GM04503 (cell line): Measurements from ENCODE around the gene HYAL2.
"Not testable (repeated sequence)": the region's sequence is repeated elsewhere in the genome, so short reads cannot be mapped to it uniquely, and the experiment has no call there.

Source experiments
- DNase-seq: peaks from one replicate; pipeline ENCODE4 v3.0.0-alpha.2; 2012; ENCODE audit warnings: low read depth

HYAL2 gene

DNA sequence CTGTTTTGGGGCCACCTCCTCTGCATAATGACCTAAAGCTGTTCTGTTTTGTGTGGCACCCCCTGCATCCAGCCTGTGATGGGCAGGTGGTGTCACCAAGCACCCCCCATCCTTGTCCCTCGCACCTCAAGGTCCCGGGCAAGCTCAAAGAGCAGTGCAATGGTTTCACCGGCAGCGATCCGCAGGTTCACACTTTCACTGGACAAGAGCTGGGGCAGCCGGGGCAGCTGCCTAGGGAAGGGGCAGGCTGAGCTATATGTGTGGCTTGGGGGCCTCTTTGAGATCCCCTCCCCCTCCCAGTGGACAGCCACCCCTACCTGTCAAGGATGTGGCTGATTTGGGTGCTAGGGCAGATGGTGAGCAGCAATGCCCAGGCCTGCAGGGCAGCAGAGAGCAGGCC, 33.4 kb downstream of the HYAL2 start:
- DNase-seq = no peak

DNA sequence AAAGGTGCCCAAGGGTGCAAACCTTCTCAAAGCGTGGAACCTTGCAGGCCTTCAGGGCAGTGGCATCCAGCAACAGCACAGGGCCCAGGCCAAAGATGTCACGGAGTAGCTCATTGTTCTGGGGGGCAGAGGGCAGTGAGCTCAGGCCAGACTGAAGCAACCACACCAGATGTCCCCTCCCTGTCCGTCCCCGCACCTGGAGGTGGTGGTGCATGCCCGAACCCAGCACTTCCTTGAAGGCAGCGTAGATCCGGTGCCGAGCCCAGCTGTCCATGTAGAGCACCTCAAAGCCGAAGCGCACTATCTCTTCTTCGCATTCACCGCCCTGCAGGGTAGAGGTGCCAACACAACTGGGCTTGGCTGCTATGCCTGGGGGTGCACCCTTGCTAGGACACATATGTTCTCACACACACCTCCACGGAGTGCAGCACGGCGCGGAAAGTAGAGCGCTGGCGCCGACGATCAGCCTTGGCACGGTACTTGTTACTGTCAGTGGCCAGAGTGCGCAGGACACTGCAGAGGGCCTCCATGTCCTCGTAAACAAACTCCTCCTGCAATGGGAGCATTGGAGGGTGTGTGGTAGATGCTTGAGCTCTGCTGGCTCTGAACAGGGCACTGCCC, 34.0 kb downstream of the HYAL2 start:
- no peak for DNase-seq

DNA sequence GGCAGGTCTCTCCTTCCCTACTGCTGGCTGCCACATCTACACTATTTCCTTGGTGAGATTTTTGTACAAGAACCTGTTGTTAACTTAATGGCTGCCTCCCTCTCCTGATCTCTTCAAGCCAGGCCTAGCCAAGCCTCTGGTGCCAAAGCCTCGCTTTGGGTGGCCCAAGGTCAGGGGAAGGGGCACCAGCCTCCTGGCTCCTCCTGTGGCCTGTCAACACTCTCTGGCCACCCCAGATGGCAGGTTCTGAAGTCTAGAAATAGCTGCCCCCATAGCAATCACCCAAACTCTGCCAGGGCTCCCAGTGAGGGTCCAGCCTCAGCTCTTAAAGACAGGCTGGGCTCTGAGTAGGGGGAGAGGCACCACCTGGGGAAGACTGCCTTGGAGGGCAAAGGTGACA, 35.3 kb downstream of the HYAL2 start:
- DNase-seq = no peak

DNA sequence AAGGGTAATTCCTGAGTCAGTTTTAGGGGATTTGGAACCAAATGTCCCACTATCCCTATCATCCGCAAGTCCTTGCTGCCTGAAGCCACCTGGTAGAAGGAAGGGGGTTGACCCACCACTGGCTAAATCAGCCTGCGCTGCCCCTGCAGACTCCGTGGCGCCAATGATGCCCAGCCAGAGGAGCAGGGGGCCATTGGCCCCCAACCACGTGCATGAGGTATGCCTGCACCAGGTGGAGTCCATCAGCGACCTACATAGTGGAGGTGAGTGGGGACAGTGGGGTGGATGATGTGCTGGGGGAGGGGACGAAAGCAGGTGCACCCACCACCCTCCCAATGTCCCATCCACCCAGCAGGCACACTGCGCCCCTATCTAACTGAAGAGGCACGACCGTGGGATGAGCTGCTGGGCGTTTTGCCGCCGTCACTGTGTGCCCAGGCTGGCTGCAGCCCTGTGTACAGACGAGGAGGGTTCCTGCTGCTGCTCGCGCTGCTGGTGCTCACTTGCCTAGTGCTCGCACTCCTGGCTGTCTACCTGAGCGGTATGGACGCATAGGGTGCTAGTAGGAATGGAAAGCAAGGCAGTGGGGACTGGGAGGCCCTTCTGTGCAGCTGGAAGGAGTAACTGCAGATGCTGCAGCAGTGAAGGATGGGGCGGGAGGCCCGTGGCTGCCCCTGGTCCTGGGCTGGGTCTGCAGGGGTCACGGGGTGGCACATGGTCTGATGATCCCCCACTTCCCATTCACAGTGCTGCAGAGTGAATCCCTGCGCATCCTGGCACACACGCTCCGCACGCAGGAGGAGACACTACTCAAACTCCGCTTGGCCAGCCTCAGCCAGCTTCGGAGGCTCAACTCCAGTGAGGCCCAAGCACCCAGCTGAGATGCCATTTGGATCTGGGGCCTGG, 36.0 kb downstream of the HYAL2 start:
- DNase-seq = no peak

DNA sequence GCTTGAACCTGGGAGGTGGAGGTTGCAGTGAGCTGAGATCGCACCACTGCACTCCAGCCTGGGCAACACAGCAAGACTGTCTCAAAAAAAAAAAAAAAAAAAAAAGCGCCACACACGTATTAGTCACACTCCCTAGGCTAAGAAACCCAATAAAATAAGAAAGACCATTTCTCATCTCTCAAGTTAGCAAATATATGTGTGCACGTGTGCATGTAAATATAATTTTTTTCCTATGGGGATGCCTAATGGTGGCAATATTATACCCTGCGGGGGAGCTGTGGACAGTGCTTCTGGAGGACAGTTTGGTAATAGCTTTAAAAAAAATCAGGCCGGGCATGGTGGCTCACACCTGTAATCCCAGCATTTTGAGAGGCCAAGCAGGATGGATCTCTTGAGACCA, 38.4 kb downstream of the HYAL2 start:
- not testable (repeated sequence) for DNase-seq

DNA sequence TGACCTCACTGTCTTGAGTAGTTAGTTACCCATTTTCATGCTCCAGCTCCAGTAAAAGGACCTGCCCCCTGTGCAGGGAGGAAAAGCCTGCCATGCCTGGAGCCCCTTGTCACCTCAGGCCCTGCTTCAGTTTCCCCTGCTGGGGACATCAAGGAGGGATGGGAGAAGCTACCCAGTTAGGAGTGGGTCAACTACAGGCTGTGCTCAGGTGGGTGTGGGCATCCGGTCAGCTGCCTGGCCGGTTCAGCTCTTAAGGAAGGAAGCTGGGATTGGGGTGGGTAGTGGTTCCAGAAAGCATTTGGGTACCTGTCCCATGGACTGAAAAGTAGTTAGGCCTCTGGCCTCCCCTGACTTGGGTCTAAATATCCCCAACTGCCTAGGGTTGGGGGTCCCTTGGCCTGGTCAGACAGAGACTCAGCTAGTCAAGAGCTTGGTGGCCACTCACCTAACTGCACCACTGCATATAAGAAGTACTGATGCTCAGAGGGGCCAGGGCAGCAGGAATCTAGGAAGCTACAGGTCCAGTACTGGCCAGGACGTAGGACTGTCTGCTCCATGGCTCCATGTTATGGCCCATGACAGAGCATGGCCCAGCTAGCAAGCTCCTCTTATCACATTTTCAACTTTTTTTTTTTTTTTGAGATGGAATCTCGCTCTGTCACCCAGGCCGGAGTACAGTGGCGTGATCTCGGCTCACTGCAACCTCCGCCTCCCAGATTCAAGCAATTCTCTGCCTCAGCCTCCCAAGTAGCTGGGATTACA, 43.1 kb downstream of the HYAL2 start:
- no peak for DNase-seq

DNA sequence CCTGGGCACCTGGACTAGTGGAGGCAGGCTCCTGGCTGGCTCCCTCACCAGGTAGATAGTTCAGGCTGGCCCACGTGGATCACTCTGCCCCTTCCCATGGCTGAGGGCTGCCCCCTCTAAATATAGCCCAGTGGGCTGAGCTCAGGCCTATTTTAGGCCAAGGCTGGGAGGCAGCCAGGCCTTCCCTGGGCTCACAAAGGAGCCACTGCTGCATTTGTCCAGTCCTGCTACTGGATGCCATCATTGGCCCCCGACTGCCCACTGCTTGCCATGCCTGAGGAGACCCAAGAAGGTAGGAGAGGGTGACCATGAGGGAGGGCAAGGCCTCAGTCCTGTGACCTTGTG, 43.7 kb downstream of the HYAL2 start, which contains the start of gene LSMEM2:
Gene LSMEM2, plus strand, starts transcription at position 208 of the 345 bp plus-strand sequence. Its CDS starts 27 bp downstream, at position 235.
- DNase-seq = no peak

DNA sequence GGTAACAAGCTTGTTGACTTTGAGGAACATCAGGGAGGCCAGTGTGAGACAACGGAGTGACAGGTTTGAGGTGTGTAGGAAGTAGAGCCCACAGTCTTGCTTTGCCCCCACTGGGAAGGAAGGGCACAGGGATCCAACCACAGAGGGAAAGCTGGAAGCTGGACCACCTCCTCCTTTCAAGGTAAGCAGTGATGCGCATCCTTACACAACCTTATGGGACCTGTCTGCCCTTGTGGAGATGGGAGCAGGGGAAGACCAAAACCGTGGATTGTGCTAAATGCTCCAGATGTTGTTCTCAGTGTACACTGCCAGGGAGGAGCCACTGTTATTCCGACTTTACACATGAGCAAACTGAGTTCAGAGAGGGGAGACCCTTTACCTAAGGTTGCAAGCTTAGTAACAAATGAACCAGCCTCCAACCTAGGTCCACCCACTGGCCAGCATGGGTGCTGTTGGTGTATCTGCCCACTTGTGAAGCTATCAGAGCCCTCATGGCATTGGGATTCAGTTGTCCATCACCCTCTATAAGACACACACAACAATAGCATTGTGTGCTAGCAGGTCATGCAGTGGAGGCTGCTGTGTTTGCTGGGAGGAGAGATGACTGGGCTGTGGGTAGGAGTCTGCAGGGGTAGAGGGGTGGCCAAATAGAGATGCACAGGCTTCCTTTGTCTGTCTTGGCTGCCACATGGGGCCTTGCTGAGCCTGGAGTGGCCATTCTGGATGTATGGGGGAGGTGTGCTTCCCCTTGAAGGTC, 44.2 kb downstream of the HYAL2 start:
- DNase-seq = no peak

DNA sequence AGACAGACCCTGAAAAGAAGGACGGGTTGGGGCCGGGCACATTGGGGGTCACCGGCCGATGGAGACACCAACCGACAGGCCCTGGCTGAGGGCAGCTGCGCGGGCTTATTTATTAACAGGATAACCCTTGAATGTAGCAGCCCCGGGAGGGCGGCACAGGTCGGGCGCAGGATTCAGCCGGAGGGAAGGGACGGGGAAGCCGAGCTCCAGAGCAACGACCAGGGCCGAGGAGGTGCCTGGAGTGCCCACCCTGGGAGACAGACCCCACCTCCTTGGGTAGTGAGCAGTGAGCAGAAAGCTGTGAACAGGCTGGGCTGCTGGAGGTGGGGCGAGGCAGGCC, 45.8 kb downstream of the HYAL2 start:
- DNase-seq = no peak

DNA sequence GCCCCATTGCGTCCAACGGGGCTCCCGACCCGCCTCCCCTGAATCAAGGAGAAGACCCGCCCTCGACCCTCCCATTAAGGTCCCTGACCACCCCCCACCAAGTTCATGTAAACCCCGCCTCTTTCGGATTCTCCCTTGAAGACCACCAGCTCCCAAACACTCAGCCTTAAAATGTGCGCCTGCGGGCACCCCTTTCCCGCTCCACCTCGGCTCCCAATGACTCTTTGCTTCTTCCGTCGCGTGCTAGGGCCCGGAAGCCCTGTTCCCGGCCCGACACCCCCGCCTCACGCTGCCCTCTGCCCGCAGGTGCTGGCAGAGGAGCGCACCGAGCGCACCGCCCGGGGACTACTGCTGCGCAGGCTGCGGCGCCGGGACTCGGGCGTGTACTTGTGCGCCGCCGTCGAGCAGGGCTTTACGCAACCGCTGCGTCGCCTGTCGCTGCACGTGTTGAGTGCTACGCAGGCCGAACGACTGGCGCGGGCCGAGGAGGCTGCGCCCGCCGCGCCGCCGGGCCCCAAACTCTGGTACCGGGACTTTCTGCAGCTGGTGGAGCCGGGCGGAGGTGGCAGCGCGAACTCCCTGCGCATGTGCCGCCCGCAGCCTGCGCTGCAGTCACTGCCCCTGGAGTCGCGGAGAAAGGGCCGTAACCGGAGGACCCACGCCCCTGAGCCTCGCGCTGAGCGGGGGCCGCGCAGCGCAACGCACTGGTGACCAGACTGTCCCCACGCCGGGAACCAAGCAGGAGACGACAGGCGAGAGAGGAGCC, 46.4 kb downstream of the HYAL2 start:
- DNase-seq = no peak

DNA sequence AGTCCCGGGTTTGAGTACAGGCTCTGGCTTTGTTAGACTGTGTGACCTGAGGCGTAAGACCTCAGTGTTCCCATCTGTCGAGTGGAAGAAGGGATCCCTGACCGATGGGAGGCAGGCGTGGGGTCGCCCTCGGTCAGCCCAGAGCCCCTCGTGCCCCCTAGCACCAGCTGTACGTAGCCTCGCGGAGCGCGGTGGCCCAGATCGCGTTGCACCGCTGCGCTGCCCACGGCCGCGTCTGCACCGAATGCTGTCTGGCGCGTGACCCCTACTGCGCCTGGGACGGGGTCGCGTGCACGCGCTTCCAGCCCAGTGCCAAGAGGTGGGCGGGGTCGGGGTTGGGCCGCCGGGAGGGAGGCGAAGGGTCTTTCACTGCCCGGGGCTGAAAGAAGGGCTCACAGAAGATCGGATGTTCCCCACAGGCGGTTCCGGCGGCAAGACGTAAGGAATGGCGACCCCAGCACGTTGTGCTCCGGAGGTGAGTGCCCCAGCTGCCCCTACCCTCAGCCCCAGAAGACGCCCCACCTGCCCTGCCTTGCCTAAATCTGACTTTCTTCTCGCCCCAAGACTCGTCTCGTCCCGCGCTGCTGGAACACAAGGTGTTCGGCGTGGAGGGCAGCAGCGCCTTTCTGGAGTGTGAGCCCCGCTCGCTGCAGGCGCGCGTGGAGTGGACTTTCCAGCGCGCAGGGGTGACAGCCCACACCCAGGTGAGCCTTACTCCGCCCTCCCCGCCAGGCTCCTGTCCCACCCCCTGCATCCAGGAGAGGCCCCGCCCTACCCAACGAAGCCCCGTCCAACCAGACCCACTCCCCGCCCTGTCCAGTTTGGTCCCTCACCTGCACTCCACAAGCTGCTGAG, 47.2 kb downstream of the HYAL2 start:
- no peak for DNase-seq

DNA sequence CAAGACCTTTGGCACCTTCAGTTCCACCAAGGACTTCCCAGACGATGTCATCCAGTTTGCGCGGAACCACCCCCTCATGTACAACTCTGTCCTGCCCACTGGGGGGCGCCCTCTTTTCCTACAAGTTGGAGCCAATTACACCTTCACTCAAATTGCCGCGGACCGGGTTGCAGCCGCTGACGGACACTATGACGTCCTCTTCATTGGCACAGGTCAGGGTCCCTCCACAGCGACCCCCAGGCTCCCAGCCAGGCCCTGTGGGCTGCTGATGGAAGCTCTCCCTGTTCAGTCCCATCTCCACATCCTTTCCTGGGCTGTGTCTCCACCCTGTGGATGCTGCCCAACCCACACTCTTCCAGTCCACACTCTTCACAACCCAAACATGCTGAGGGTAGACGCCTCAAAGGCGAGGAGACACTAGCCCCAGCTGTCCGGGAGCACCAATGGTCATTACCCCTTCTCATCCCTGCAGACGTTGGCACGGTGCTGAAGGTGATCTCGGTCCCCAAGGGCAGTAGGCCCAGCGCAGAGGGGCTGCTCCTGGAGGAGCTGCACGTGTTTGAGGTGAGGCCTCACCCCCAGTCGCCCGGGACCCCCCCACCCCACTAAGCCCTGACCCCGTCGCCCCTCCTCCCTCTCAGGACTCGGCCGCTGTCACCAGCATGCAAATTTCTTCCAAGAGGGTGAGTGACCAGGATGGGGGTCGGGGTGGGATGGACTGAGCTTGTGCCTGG, 48.0 kb downstream of the HYAL2 start:
- DNase-seq = no peak

DNA sequence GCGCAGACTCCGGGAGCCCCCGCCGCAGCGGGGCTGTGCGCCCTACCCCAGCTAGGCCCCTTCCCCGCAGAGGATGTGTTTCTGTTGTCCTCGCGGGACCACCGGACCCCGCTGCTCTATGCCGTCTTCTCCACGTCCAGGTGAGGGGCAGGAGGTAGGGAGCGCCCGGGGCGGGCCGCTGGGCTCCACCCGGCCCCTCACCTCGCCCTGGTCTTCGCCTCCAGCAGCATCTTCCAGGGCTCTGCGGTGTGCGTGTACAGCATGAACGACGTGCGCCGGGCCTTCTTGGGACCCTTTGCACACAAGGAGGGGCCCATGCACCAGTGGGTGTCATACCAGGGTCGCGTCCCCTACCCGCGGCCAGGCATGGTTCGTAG, 48.9 kb downstream of the HYAL2 start:
- no peak for DNase-seq

DNA sequence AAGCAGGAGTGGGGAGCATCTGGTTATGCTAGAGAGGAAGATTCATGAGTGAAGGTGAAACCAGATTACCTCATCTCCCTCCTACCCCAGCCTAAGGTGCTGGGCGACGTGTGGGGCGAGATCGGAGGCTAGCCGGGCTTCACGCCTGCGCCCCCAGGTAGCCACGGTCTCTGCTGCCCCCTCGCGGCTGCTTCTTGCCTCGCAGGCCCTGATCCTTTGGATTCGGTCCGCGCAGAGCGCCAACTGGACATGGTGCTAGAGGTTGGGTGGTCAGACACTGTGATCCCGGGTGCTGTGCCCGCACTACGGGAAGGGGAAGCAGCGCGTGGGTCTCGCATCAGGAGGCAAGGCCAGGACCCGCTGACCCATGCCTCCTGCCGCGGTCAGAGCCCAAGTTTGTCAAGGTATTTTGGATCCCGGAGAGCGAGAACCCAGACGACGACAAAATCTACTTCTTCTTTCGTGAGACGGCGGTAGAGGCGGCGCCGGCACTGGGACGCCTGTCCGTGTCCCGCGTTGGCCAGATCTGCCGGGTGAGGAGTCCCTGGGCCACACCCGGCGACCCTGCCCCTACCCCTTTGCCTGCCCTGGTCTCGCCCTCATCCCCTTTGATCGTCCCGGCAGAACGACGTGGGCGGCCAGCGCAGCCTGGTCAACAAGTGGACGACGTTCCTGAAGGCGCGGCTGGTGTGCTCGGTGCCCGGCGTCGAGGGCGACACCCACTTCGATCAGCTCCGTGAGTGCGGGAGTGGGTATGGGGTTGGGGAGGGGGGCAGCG, 49.4 kb downstream of the HYAL2 start:
- DNase-seq = no peak

DNA sequence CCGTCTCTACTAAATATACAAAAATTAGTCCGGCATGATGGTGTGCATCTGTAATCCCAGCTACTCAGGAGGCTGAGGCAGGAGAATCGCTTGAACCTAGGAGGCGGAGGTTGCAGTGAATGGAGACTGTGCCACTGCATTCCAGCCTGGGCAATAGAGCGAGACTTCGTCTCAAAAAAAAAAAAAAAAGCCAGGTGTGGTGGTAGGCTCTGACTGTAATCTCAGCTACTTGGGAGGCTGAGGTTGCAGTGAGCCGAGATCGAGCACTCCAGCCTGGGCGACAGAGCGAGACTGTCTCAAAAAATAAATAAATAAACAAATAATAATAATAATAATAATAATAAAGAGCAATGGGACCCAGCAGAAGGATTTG, 50.0 kb downstream of the HYAL2 start:
- DNase-seq = not testable (repeated sequence)

DNA sequence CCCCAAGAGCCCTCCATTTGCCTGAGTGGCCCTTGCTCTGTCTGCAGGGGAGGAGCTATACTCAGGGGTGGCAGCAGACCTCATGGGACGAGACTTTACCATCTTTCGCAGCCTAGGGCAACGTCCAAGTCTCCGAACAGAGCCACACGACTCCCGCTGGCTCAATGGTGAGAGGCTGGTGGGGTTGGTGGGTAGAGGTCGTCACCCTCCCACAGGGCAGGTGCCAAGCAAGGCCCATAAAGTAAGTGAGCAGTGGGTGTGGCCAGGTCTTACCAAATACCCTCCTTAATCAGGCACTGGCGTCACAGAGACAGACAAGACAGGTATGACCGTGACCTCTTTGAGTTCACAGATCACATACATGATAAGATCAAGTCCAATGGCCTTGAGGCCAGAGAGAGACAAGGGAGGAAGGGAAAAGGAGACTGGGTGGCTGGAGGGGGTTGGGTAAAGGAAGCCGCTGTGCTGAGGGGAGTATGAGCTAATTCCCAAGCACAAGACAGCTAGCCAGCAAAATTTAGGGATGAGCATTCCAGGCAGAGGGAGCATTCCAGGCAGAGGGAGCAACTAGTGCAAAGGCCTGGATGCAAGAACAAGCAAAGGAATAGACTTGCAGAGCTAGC, 51.1 kb downstream of the HYAL2 start:
- no peak for DNase-seq

DNA sequence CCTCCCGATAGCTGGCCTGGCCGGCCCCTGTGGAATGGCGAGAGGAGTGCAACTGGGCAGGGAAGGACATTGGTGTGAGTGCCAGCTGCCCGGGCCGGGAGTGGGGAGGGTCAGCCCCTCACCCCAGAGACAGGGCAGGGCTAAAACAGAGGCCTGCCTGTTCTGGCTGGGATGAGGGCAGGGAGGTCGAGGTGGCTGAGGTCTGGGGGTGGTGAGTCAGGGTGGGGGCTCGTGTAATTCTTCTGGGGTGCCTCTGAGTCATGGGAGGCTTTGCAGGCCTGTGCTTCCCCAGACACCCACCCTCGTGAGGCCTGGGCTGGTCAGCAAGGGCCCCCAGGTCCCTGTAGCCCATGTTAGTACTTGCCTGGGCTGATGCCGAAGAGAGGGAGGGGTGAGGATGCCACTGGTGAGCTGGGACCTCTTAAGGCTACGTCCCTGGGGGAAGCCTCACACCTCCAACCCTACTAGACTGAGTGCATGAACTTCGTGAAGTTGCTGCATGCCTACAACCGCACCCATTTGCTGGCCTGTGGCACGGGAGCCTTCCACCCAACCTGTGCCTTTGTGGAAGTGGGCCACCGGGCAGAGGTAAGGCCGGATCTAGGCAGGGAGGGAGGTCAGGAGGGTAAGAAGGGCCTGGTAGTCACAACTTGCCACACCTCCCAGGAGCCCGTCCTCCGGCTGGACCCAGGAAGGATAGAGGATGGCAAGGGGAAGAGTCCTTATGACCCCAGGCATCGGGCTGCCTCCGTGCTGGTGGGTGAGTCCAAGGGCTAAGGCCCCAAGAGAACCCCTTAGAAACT, 51.9 kb downstream of the HYAL2 start:
- DNase-seq = no peak

DNA sequence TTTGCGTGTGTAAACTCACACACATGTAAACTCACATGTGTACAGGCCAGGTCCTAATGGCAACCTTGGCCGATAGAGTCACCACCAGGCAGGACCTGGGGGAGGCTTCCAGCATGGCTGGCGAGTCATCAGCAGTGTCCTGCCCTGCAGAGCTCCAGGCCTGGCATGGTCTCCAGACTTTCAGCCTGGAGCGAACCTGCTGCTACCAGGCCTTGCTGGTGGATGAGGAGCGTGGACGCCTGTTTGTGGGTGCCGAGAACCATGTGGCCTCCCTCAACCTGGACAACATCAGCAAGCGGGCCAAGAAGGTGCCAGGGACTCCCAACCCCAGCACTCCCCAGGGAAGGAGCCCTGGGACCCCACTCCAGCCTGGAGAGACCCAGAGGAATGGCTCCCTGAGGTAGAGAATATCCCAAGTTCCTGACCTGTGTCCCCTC, 52.5 kb downstream of the HYAL2 start:
- no peak for DNase-seq
